HCT116 (cell line): ENCODE results near the gene ADGRG4. TPM values are rescaled to one million over a fixed set of nuclear protein-coding genes. Genes with fewer than 3 reads are reported as not detected.

Source experiments
- ATAC-seq: fragments of 200-7000 bp; cut with Tn5 transposase; 2 replicates; pipeline ENCODE4 v1.9.1; 2020; ENCODE audit warnings: mild to moderate bottlenecking, moderate library complexity
- BruUV-seq: library from RNA; stranded (reverse); fragments of 400-500 nt; replicated peaks from 2 replicates; lab custom pipeline; 2021; lab: Mats Ljungman, UMichigan
- CTCF ChIA-PET: fragments of 300-600 bp; sonication (Branson Sonifier 250); formaldehyde crosslinking; loops from one replicate; lab custom pipeline; 2021; ENCODE audit warnings: antibody characterized with exemption; lab: Charles Lee
- POLR2A ChIA-PET: fragments of 300-600, 350-600 bp; sonication (Branson Sonifier 250); formaldehyde crosslinking; loops from one replicate; lab custom pipeline; 2021; ENCODE audit warnings: antibody characterized with exemption; lab: Charles Lee
- RAD21 ChIA-PET, 2 experiments: fragments of 300-600 bp; sonication (Branson Sonifier 250); formaldehyde crosslinking; loops; one replicate each; lab custom pipeline; 2023; ENCODE audit warnings: low total read pairs in 2 of 2; ENCODE audit not compliant: uncharacterized antibody in 2 of 2, unreplicated experiment in 2 of 2, low non-redundant PET in 1 of 2; lab: Charles Lee
- DNase-seq: peaks from one replicate; pipeline ENCODE4 v3.0.0-alpha.2; 2010; ENCODE audit warnings: low read depth, low spot score
- H2AFZ ChIP-seq: fragments of 200-600 bp; shearing (Covaris generic), sonication (generic); 2 replicates; pipeline ENCODE4 v1.6.1; 2017; ENCODE audit warnings: low read depth, mixed run types, mixed read lengths, antibody characterized with exemption, low read length; ENCODE audit not compliant: poor library complexity, severe bottlenecking
- H3K27ac ChIP-seq: 2 replicates; pipeline ENCODE4 v1.5.1; 2012; ENCODE audit warnings: low read depth, low read length
- H3K27me3 ChIP-seq: fragments of 200-600 bp; sonication (generic); 2 replicates; pipeline ENCODE4 v1.6.1; 2016; ENCODE audit warnings: mixed run types, low read length, mixed read lengths; ENCODE audit not compliant: insufficient read depth
- H3K36me3 ChIP-seq, 2 experiments: fragments of 200-500 bp in 1 of 2; fragments of 200-600 bp in 1 of 2; sonication (Bioruptor generic) in 1 of 2; sonication (generic) in 1 of 2; 2 replicates each; pipeline versions ENCODE4 v1.5.1 to v1.6.1; 2014 to 2016; ENCODE audit warnings: low read length in 2 of 2, inconsistent platforms in 1 of 2, mixed read lengths in 1 of 2, mixed run types in 1 of 2; ENCODE audit not compliant: insufficient read depth in 2 of 2, control insufficient read depth in 1 of 2
- H3K4me1 ChIP-seq, 2 experiments: fragments of 200-600 bp in 1 of 2; sonication (generic) in 1 of 2; 2 replicates each; pipeline versions ENCODE4 v1.5.1 to v1.6.1; 2012 to 2017; ENCODE audit warnings: low read length in 2 of 2, inconsistent platforms in 1 of 2, mild to moderate bottlenecking in 1 of 2, mixed read lengths in 1 of 2, mixed run types in 1 of 2, moderate library complexity in 1 of 2; ENCODE audit not compliant: insufficient read depth in 2 of 2, control insufficient read depth in 1 of 2
- H3K4me2 ChIP-seq: fragments of 200-600 bp; sonication (generic); 2 replicates; pipeline ENCODE4 v1.6.1; 2017; ENCODE audit warnings: mixed run types, low read length, mixed read lengths
- H3K4me3 ChIP-seq, 2 experiments: fragments of 200-600 bp in 1 of 2; sonication (generic) in 1 of 2; replicated peaks in 1 of 2; 2 replicates each; pipeline ENCODE4 v1.5.1; 2011 to 2016; ENCODE audit warnings: low read length in 2 of 2, control low read depth in 1 of 2, low read depth in 1 of 2, mild to moderate bottlenecking in 1 of 2, mixed read lengths in 1 of 2, mixed run types in 1 of 2
- H3K79me2 ChIP-seq: fragments of 200-600 bp; sonication (generic); 2 replicates; pipeline ENCODE4 v1.6.1; 2017; ENCODE audit warnings: mild to moderate bottlenecking, mixed run types, low read length, moderate library complexity, mixed read lengths; ENCODE audit not compliant: insufficient read depth
- H3K9ac ChIP-seq: fragments of 200-600 bp; sonication (generic); 2 replicates; pipeline ENCODE4 v1.6.1; 2016; ENCODE audit warnings: low read length, mixed read lengths
- H3K9me2 ChIP-seq: fragments of 200-600 bp; sonication (generic), shearing (Covaris generic); 2 replicates; pipeline ENCODE4 v1.6.1; 2017; ENCODE audit warnings: mixed run types, mild to moderate bottlenecking, moderate library complexity; ENCODE audit not compliant: insufficient read depth
- H3K9me3 ChIP-seq, 2 experiments: fragments of 200-500 bp in 1 of 2; fragments of 200-600 bp in 1 of 2; sonication (Bioruptor generic) in 1 of 2; sonication (generic) in 1 of 2; 2 replicates each; pipeline ENCODE4 v1.6.1; 2014 to 2017; ENCODE audit warnings: low read length in 2 of 2, mixed read lengths in 2 of 2, inconsistent platforms in 1 of 2, low read depth in 1 of 2, mild to moderate bottlenecking in 1 of 2, mixed run types in 1 of 2, moderate library complexity in 1 of 2; ENCODE audit not compliant: control insufficient read depth in 1 of 2, insufficient read depth in 1 of 2
- H4K20me1 ChIP-seq: fragments of 200-600 bp; sonication (generic), shearing (Covaris generic); 2 replicates; pipeline ENCODE4 v1.6.1; 2017; ENCODE audit warnings: mixed run types, mild to moderate bottlenecking, moderate library complexity; ENCODE audit not compliant: insufficient read depth
- CTCF ChIP-seq, 3 experiments: fragments of 200-600 bp in 1 of 3; sonication (generic) in 1 of 3; IDR thresholded peaks in 2 of 3; conservative IDR thresholded peaks in 1 of 3; 2 replicates each; pipeline ENCODE4 v1.5.1; 2012 to 2017; ENCODE audit warnings: low read depth in 2 of 3, low read length in 2 of 3, antibody characterized with exemption in 1 of 3, borderline replicate concordance in 1 of 3, control low read depth in 1 of 3, mild to moderate bottlenecking in 1 of 3, mixed read lengths in 1 of 3, mixed run types in 1 of 3, moderate library complexity in 1 of 3; ENCODE audit not compliant: insufficient read depth in 1 of 3
- EGR1 ChIP-seq: IDR thresholded peaks from 2 replicates; pipeline ENCODE4 v1.6.1; 2012; ENCODE audit warnings: low read depth
- ELF1 ChIP-seq: IDR thresholded peaks from 2 replicates; pipeline ENCODE4 v1.6.1; 2012; ENCODE audit warnings: low read depth, borderline replicate concordance
- EZH2 ChIP-seq: fragments of 200-600 bp; sonication (generic); IDR thresholded peaks from 2 replicates; pipeline ENCODE4 v1.6.1; 2017; ENCODE audit warnings: antibody characterized with exemption, mixed run types
- JUND ChIP-seq: IDR thresholded peaks from 2 replicates; pipeline ENCODE4 v1.6.1; 2012
- POLR2A ChIP-seq: IDR thresholded peaks from 2 replicates; pipeline ENCODE4 v1.7.0; 2011; ENCODE audit warnings: borderline replicate concordance; ENCODE audit not compliant: insufficient read depth, insufficient read length; ENCODE audit errors: extremely low read depth
- POLR2AphosphoS5 ChIP-seq: IDR thresholded peaks from 2 replicates; pipeline ENCODE4 v1.6.1; 2011; ENCODE audit warnings: mild to moderate bottlenecking, low read depth, low read length, moderate library complexity
- RAD21 ChIP-seq: IDR thresholded peaks from 2 replicates; pipeline ENCODE4 v1.6.1; 2012; ENCODE audit warnings: low read depth, mild to moderate bottlenecking
- SP1 ChIP-seq: IDR thresholded peaks from 2 replicates; pipeline ENCODE4 v1.6.1; 2012; ENCODE audit warnings: low read depth
- SRF ChIP-seq: IDR thresholded peaks from 2 replicates; pipeline ENCODE4 v1.6.1; 2012; ENCODE audit warnings: low read depth
- TCF7L2 ChIP-seq: IDR thresholded peaks from 2 replicates; pipeline ENCODE4 v1.7.0; 2011; ENCODE audit warnings: borderline replicate concordance, inconsistent platforms; ENCODE audit not compliant: insufficient read depth, insufficient read length; ENCODE audit errors: extremely low read depth
- ZFX ChIP-seq: fragments of 450-650 bp; IDR thresholded peaks from 2 replicates; pipeline ENCODE4 v1.6.1; 2017
- intact Hi-C: fragments of 100-400 bp; cut with micrococcal nuclease; formaldehyde crosslinking; loops from 2 replicates; pipeline ENCODE4 v1.10.0; 2022
- total RNA-seq: library from RNA; stranded (reverse); gene quantifications from one replicate; pipeline ENCODE4 v1.2.1, GENCODE V29; 2021; ENCODE audit not compliant: unreplicated experiment
- TF ChIP-seq, protein P1 (sequence below): IDR thresholded peaks from 2 replicates; pipeline ENCODE4 v1.6.1; 2012
- TF ChIP-seq, protein P2 (sequence below): IDR thresholded peaks from 2 replicates; pipeline ENCODE4 v1.6.1; 2012; ENCODE audit warnings: low read depth

Gene ADGRG4
- total RNA-seq, 1 experiment from 2014 or later = not detected

DNA sequence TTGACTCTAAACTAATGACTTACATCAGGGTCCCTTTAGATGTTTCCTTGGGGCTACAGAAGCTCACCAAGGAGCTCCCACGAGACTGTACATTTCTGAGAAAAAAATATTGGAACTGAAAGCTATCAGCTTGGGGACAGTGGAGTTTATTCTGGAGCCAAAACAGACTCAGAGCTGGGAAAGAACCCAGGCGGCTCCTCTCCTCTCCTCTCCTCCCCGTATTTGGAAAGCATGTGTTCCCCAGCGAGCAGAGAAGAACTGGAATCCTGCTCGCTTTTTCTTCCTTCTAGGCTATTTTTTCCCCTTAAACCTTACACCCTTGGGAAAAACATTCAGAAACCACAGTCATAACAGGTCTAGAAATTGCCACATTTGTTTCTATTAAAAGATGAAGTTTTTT, 45.2 kb upstream of the ADGRG4 start:
- Histone ChIP-seq H3K79me2 (no peaks in the 10 kb centered on the region), H3K27ac (no peak overlapping the region), H2AFZ (no peak overlapping the region), H3K9ac (no peak overlapping the region), H3K36me3 (no peaks in the 10 kb centered on the region), H3K27me3 (no peaks in the 10 kb centered on the region), H3K4me3 (no peak overlapping the region), H3K9me3 (no peaks in the 10 kb centered on the region), H3K4me2 (no peak overlapping the region), H3K9me2 (no peaks in the 10 kb centered on the region), H3K4me1 (peaks cover 3 to 7% of the 10 kb centered on the region in 2 experiments), H4K20me1 (no peaks in the 10 kb centered on the region)
- ChIA-PET CTCF (no interaction called here), POLR2A (no interaction called here), RAD21 (no interaction called here)
- intact Hi-C loops = loop anchor here (10.0 kb wide), 1 partner anchor 239 kb away; the partner anchor contains the start of gene HTATSF1
- no peak for ATAC-seq
- DNase-seq = no peak
- no TSS peak for BruUV-seq
- TF ChIP-seq, protein P1, sequence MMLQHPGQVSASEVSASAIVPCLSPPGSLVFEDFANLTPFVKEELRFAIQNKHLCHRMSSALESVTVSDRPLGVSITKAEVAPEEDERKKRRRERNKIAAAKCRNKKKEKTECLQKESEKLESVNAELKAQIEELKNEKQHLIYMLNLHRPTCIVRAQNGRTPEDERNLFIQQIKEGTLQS = no peak
- TF ChIP-seq SP1 (no peak), TCF7L2 (no peak), JUND (no peak), ZFX (no peak), CTCF (IDR thresholded peaks at IDR 0.05 in 2 of 3, conservative IDR thresholded peaks at IDR 0.05 in 1 of 3; ENCODE audit: borderline replicate concordance in 1 of 3, insufficient read depth in 1 of 3, low read depth in 2 of 3, low read length in 2 of 3) (no peak), ELF1 (no peak), POLR2AphosphoS5 (no peak), EGR1 (no peak), POLR2A (no peak), RAD21 (no peak), EZH2 (no peak), SRF (no peak)
- TF ChIP-seq, protein P2, sequence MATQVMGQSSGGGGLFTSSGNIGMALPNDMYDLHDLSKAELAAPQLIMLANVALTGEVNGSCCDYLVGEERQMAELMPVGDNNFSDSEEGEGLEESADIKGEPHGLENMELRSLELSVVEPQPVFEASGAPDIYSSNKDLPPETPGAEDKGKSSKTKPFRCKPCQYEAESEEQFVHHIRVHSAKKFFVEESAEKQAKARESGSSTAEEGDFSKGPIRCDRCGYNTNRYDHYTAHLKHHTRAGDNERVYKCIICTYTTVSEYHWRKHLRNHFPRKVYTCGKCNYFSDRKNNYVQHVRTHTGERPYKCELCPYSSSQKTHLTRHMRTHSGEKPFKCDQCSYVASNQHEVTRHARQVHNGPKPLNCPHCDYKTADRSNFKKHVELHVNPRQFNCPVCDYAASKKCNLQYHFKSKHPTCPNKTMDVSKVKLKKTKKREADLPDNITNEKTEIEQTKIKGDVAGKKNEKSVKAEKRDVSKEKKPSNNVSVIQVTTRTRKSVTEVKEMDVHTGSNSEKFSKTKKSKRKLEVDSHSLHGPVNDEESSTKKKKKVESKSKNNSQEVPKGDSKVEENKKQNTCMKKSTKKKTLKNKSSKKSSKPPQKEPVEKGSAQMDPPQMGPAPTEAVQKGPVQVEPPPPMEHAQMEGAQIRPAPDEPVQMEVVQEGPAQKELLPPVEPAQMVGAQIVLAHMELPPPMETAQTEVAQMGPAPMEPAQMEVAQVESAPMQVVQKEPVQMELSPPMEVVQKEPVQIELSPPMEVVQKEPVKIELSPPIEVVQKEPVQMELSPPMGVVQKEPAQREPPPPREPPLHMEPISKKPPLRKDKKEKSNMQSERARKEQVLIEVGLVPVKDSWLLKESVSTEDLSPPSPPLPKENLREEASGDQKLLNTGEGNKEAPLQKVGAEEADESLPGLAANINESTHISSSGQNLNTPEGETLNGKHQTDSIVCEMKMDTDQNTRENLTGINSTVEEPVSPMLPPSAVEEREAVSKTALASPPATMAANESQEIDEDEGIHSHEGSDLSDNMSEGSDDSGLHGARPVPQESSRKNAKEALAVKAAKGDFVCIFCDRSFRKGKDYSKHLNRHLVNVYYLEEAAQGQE = no peak
